Raji (cell line): ENCODE results near the gene BBS9.
A peak's percentile ranks its signal among the peaks of the same experiment; 100 is the strongest.

ENCODE experiments used
- POLR2A ChIP-seq: IDR thresholded peaks from 2 replicates; pipeline ENCODE4 v1.6.1; 2011; ENCODE audit warnings: low read depth, low read length, control low read depth; ENCODE audit not compliant: insufficient read depth

BBS9 gene

DNA sequence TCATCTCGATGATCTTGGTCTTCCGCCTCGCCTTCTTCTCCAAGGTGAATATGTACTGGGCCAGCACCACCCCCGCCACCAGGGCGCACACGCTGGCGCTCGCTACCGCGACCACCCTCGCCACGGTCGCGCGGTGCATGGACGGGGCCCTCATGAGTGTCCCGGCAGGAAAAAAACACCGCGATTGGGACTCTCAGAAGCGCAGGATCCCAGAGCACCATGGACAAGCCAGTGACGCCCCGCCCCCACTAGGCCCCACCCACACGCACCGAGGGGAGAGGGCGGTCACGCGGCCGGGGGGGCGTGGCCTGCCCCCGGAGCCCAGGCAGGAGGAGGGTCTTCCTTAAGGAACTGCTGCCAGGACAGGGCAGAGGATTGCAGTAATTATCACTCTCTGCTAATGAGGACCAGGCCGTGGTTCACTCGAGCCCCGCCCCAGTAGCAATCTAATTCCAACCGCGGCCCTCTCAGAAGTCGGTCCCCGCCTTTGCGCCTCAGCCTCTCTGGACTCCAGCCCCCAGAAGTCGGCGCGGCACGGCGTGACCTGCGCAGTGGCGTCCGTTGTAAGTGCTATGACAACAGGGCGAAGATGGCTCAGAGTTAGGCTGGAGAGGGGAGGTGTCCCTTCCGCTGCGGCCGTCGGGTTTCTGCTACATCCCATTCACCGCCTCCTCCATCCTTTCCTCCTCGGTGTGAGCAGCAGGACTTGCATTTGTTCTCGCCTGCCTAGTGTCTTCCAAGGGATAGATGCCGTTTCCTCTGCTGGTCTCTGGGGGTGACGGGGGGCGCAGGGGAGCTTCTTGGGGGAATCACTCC, at the start of gene BBS9:
Gene BBS9 (plus strand): TSS at position 575 of the 816 bp plus-strand sequence. CDS start 16,689 bp downstream, outside the sequence.
- peak; percentile 75 for TF ChIP-seq POLR2A

DNA sequence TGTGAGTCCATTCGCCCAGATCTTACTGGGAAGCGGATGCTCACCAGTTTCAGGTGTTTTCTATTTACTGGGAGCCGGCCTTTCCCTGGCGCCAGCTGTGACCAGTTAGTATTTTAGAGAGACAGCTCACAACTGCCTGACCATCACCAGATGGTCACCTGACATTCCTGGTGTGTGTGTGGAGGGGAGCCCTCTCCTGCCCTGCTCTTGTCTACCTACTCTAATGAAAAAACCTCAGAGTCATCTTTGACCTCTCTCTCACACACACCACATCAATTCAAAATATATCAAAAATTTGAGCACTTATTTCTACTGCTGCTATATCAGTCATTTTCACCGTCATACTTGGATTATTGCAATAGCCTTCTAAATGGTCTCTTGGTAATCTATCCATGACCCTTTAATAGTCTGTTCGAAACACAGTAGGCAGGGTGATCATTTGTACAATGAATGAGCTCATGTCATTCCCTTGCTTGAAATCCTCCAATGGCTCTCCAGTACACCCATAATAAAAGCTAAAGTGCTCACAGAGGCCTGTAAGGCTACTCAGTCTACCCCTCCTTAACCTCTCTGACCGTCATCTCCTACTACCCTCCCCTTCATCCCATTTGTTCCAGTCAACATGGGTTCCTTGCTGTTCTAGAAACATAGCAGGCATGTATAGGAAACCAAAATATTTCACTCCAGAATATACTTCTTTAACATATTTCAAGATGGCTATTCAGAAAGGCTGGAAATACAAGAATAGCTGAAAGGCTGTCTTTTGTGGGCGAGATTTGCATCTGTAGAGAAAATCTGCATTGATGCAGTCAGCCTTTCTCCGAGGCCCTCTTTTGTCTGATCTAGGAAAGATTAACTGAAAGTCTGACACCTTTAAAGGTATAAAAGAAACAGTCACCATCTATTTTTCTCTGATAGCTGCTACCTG, 49.3 kb upstream of the BBS9 start:
- TF ChIP-seq POLR2A, result no peak

DNA sequence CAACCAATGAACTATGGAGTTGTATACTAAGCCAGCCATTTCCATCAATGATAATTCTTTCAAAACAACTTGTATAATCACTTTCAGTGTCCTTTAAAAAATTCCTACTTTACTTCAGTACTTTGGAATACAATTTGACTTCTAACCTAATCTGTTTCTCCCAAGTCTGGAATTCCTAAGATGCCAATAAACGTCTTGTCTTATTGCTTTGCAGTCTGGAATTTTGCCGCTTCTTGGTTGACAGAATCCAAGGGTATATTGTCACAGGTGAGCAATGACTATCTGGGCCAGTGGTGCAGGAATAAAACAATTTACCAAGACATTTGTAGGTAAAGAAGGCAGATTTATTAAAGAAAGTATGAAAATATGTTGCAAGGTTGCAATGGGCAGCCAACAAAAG, 42.0 kb upstream of the BBS9 start:
- TF ChIP-seq POLR2A, result no peak

DNA sequence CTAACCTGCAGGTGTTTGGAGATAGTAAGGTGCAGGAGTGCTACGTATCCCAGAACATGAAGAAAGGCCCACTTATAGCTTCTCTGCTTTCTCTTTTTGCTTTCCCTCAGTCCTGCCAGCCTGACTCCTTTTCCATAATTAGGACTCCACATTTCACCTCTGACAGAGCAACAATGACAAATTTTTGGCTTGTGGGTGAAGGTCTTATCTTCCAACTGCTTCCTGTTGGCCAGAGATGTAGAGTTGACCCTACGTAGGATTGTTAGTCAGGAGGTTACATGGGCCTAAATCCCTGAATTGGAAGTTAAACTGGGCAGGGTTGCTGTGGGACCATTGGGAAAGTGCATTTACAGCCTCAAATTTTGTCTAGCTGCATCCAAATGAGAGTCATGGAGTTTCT, 41.5 kb upstream of the BBS9 start:
- no peak for TF ChIP-seq POLR2A

DNA sequence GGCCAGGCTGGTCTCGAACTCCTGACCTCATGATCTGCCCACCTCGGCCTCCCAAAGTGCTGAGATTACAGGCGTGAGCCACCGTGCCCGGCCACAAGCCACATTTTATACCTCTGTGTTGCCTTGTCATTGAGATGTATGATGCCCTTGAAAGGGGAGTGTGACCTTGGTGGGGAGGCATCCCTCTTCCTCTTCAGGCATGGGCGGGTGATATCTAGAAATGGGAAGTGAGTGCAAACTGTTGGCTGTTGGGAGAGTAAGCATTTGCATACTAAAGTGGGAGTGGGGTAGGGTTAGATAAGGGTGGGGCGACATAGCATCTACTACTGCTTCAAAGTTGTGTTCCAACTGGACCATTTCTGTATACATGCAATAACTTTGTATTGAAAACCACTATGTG, 40.2 kb upstream of the BBS9 start:
- TF ChIP-seq POLR2A, result no peak

DNA sequence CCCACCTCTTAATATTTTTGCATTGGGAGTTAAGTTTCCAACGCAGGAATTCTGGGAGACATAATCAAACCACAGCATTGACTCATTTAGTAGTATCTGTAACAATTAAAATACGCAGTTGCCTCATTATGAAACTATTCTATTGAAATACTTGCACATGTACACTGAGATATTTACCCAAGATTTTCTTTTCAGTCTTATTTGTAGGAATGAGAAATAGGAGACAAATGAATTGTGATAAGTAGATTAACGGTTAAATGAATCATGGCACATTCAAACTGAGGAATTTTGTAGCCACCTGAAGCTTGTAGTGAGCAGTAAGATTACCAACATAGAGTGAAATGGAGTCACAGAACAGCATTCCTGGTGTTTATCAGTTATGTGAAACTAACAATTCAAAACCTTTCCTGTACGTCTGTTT, 38.2 kb upstream of the BBS9 start:
- TF ChIP-seq POLR2A, result no peak

DNA sequence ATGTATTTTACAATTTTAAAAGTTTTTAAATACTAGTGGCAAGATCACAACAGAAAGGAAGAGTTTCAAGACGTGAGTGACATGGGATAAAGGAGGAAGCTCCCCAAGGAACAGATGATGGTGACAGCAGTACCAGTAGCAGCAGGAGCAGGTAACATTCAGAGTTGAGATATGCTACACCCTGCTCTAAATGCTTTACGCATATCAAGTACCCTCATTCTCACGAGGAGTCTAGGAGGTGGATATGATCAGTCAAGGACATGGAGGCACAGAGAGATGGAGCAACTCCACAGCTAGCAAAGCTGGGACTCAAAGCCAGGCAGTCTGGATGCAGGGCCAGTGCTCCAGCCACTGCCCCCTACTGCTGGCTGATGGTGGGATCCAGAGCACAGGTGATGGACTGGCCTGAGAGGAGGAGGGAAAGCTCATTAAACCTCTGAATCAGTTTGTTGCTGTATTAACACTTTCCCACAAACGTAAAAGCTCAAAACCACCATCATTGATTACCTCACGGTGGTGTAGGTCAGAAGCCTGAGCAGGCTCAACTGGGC, 37.6 kb upstream of the BBS9 start:
- no peak for TF ChIP-seq POLR2A

DNA sequence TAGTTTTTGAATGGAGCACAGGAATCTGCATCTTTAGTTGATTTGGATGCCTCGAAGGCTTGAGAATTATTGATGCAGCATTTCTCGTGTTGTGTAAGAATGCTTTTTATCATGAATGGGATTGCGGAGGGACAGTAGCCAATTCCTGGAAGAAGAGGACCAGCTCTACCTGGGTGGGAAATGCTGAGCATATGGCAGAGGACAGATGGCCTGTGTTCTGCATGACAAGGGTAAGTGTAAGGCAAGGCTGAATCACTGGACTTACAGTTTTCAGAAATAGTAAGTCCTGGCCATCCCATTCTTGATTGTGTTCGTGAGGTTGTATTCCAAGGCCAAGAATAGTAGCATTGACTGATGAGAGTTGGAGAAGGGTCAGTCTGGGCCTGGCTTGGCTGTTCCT, 36.1 kb upstream of the BBS9 start:
- no peak for TF ChIP-seq POLR2A

DNA sequence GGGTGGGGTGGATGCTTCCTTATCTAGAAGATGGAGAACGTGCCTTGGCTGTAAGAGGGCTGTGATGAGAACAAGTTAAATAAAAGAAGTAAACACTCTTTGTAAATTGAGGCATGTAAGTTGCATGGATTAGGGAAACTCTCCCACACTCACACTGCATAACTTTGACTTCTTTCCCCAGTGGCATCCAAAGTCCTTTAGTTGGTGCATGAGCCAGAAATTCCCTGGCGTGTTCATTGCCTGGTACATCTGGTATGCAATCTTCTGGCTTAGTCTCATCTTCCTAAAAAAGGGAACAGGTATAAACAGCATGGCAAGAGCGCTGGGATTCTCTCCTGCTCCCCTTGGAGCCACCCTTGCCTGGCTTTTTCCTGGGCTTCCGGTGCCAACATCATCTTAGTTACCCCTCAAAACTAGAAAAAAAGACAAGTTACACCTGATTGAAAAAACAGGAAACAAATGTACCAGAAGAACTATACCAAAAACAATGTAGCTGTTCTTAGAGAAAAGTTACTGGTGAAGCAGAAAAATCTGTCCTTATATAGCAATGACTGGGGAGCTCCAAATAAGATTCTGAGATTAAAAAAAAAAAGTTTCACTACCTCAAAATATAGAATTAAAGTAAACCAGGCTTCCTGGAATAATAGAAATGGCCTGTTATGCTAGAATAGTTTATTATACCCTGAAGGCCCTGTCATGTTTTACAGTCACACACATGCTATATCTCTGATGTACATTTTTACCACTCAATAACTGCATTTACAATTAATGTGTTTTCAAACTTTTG, 30.0 kb upstream of the BBS9 start:
- no peak for TF ChIP-seq POLR2A

DNA sequence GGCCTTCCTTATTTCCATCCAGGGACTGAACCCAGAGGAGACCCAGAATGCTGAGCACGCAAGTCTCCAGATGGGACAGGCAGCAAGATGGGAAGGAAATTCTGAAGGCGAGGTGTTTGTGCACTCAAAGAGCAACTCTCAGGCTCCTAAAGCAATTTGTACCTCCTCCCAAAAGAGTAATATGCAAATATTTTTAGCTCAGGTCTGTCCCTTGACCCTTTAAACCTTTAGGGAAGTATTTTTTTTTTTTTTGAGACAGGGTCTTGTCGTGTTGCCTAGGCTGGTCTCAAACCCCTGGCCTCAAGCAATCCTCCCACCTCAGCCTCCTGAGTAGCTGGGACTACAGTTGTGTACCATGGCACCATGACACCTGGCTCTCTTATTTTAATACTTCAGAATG, 28.6 kb upstream of the BBS9 start:
- TF ChIP-seq POLR2A, result no peak

DNA sequence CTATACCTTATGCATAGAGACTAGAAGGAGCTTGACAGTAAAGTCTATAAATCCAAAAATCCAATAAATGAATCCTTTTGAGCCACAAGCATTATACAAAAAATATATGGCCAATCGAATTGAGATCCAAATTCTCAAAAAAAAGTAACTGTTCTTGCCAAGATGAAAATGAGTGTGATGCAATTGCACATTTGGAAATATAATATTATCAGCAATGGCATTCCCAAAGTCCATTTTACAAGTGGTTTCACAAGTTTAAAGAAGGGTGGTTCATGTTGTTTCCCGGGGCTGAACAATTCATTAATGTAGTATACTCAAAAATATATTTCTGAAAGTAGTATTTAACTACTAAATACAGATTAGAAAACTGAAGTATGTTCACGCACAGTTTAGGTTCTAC, 27.5 kb upstream of the BBS9 start:
- no peak for TF ChIP-seq POLR2A

DNA sequence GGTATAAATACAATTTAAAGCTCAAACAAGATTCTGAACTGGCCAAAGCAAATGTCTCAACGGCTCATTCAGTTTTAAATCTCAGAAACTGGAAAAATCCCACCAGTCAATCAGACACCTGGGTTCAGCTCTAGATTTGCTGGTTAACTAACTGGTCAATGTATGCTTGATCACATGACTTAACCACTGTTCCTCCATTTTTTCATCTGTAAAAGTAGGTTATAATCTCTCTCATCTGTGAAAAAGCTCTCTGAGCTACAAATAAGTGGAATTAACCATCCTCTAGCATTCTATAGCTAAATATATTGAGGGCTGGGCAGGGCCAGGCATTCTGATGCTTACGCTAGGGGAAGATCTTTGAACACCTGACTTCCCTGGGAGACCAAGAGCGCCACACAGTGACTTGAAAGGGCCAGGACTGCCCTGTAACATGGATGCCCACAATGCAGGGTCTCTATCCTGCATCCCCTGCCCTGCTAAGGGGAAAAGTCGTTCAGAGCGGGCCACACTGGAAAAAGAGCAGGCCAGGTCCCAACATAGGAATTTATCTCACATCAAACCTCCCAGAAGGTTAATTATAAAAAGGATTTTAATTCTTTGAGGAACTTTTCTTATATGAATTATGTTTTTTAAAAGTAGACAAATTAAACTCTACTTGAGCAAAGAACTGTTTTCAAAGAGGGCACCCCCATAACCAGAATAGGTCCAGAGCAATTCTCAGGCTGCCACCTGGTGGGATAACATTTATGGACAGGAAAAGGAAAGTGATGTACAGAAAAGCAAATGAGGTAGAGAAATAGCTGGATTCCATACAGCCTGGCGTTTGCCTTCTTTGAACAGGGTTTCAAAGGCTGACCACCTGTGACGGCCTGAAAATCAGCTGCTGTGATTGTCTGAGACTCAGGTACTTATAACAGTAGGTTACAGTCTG, 22.0 kb upstream of the BBS9 start:
- TF ChIP-seq POLR2A, result no peak

DNA sequence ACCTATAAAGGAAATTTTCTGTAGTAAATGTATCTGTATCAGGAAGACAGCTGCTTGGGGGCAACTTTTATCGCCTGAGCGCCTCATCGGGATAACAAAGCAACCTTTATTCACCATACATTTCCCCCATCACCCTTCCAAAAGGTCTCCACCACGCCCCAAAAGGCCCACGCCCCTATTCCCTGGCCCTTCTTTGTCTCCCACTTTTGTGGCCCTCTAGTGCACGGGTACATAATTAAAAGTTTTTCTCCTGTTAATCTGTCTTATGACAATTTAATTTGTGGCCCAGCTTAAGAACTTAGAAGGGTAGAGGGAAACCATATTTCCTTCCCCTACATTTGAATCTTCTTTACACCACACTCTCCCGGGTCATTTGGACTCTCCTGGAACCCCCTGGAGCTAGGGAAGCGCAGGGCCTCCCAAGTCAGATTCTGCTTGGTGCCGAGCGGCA, 20.8 kb upstream of the BBS9 start:
- no peak for TF ChIP-seq POLR2A
